Peyer's patch (tissue), 4 donors: ENCODE results near the gene SRPK2. TPM values are rescaled to one million over a fixed set of nuclear protein-coding genes. Genes with fewer than 3 reads are reported as not detected.

Source experiments
- DNase-seq, 3 donors: peaks; one replicate each; pipeline ENCODE4 v3.0.0-alpha.2; 2017 to 2019
- H3K27ac ChIP-seq, 4 donors: fragments of 200-600 bp; sonication (generic); one replicate each; pipeline ENCODE4 v1.5.1; 2016 to 2019
- H3K27me3 ChIP-seq, 2 donors: fragments of 200-600 bp; sonication (generic); one replicate each; pipeline ENCODE4 v1.5.1; 2019
- H3K36me3 ChIP-seq, 3 donors: fragments of 200-600 bp; sonication (generic); one replicate each; pipeline ENCODE4 v1.5.1; 2016 to 2019
- H3K4me1 ChIP-seq, 4 donors: fragments of 200-600 bp; sonication (generic); one replicate each; pipeline ENCODE4 v1.5.1; 2016 to 2019
- H3K4me3 ChIP-seq, 4 donors: fragments of 200-600 bp; sonication (generic); 1 replicate in 3 of 4; 2 replicates in 1 of 4; pipeline ENCODE4 v1.5.1; 2016 to 2019; ENCODE audit warnings: mild to moderate bottlenecking in 1 of 4
- H3K9me3 ChIP-seq, 4 donors: fragments of 200-600 bp; sonication (generic); one replicate each; pipeline ENCODE4 v1.5.1; 2016 to 2019; ENCODE audit warnings: mild to moderate bottlenecking in 1 of 4
- POLR2A ChIP-seq, 2 donors: fragments of 450-650 bp; IDR thresholded peaks; one replicate each; pipeline ENCODE4 v1.5.1; 2017; ENCODE audit warnings: antibody characterized with exemption in 2 of 2, mild to moderate bottlenecking in 2 of 2, moderate library complexity in 2 of 2
- total RNA-seq, 4 donors: library from RNA; depleted of rRNA; stranded (reverse); fragments of >200 nt; gene quantifications; one replicate each; pipeline ENCODE4 v1.1.0, GENCODE V29; 2016
- TF ChIP-seq, protein P1 (sequence below), 6 experiments: fragments of 450-650 bp in 4 of 6; fragments of 200-600 bp in 2 of 6; sonication (generic) in 1 of 6; IDR thresholded peaks; one replicate each; pipeline ENCODE4 v1.5.1; 2017 to 2019; ENCODE audit warnings: antibody characterized with exemption in 6 of 6, mild to moderate bottlenecking in 3 of 6, moderate library complexity in 1 of 6

The SRPK2 gene
- total RNA-seq, 4 donors from 2014 or later = 25.7 to 96.6 (median 33.6) TPM

- H3K36me3 ChIP-seq = peaks cover 0 to 26% (median 0%) of the 10 kb centered on the region in 3 donors
- H3K9me3 ChIP-seq = no peaks in the 10 kb centered on the region
- DNase-seq = no peak
Observed at GRCh38 chr7:105118612-105119600, 269.8 kb downstream of the SRPK2 start.

GRCh38 chr7:105112440-105113418 is 276.0 kb downstream of the SRPK2 start:
- Histone ChIP-seq H3K4me3 (no peak overlapping the region), H3K9me3 (no peaks in the 10 kb centered on the region), H3K4me1 (no peaks in the 10 kb centered on the region), H3K27me3 (no peaks in the 10 kb centered on the region), H3K36me3 (peaks cover 0 to 86% (median 0%) of the 10 kb centered on the region in 3 donors), H3K27ac (no peak overlapping the region)
- no peak for DNase-seq
- no peak for TF ChIP-seq POLR2A (IDR thresholded peaks at IDR 0.05)

More at GRCh38 chr7:105118612-105119600, 269.8 kb downstream of the SRPK2 start:
- no peak overlapping the region for H3K27ac ChIP-seq
- H3K27me3 ChIP-seq = no peaks in the 10 kb centered on the region
- no peaks in the 10 kb centered on the region for H3K4me1 ChIP-seq
- TF ChIP-seq POLR2A (IDR thresholded peaks at IDR 0.05) = no peak
- TF ChIP-seq, protein P1, sequence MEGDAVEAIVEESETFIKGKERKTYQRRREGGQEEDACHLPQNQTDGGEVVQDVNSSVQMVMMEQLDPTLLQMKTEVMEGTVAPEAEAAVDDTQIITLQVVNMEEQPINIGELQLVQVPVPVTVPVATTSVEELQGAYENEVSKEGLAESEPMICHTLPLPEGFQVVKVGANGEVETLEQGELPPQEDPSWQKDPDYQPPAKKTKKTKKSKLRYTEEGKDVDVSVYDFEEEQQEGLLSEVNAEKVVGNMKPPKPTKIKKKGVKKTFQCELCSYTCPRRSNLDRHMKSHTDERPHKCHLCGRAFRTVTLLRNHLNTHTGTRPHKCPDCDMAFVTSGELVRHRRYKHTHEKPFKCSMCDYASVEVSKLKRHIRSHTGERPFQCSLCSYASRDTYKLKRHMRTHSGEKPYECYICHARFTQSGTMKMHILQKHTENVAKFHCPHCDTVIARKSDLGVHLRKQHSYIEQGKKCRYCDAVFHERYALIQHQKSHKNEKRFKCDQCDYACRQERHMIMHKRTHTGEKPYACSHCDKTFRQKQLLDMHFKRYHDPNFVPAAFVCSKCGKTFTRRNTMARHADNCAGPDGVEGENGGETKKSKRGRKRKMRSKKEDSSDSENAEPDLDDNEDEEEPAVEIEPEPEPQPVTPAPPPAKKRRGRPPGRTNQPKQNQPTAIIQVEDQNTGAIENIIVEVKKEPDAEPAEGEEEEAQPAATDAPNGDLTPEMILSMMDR (IDR thresholded peaks at IDR 0.05) = no peak
- H3K4me3 ChIP-seq = no peak overlapping the region

DNA sequence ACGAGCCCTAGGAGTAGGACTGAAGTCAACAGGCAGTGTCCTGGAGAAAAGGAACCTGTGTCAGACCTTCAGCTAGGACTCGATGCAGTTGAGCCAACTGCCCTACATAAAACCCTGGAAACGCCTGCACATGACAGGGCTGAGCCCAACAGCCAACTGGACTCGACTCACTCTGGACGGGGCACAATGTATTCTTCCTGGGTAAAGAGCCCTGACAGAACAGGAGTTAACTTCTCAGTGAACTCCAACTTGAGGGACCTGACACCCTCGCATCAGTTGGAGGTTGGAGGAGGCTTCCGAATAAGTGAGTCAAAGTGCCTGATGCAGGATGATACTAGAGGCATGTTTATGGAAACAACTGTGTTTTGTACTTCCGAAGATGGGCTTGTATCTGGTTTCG is 281.3 kb downstream of the SRPK2 start:
- TF ChIP-seq POLR2A (IDR thresholded peaks at IDR 0.05) = no peak
- TF ChIP-seq, protein P1 (IDR thresholded peaks at IDR 0.05) = no peak
- Histone ChIP-seq H3K4me1 (no peaks in the 10 kb centered on the region), H3K27ac (no peak overlapping the region), H3K27me3 (no peaks in the 10 kb centered on the region), H3K4me3 (no peak overlapping the region), H3K9me3 (no peaks in the 10 kb centered on the region), H3K36me3 (peaks cover 0 to 98% (median 0%) of the 10 kb centered on the region in 3 donors)
- no peak for DNase-seq

DNA sequence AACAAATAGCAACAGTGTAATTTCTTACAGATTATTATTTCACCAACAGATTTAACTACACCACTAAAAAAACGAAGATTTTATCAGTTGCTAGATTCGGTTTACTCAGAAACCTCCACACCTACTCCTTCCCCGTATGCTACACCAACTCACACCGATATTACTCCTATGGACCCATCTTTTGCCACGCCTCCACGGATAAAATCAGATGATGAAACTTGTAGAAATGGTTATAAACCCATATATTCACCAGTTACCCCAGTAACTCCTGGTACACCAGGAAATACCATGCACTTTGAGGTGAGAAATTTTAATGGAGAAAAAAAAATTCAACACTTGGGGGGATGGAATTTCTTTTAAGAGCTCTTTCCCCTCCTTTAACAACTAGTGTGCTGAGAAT is 282.2 kb downstream of the SRPK2 start:
- H3K27ac ChIP-seq = no peak overlapping the region
- no peaks in the 10 kb centered on the region for H3K9me3 ChIP-seq
- no peaks in the 10 kb centered on the region for H3K27me3 ChIP-seq
- no peaks in the 10 kb centered on the region for H3K4me1 ChIP-seq
- no peak for DNase-seq
- peaks cover 0 to 89% (median 0%) of the 10 kb centered on the region in 3 donors for H3K36me3 ChIP-seq
- TF ChIP-seq, protein P1 (IDR thresholded peaks at IDR 0.05) = no peak
- H3K4me3 ChIP-seq = no peak overlapping the region

DNA sequence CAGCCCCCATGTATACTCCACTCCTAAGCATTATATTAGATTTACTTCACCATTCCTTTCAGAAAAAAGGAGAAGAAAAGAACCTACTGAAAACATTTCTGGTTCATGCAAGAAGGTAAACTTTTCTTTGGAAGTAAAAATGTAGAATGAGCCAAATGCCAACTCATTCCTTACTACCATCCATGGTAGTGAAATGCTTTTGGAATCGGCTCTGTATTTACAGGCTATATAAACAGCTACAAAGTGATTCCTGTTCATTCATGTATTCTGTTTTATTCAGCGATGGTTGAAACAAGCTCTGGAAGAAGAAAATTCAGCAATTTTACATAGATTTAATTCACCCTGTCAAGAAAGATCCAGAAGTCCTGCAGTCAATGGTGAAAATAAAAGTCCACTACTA is 283.1 kb downstream of the SRPK2 start:
- Histone ChIP-seq H3K4me3 (no peak overlapping the region), H3K27me3 (no peaks in the 10 kb centered on the region), H3K4me1 (no peaks in the 10 kb centered on the region), H3K27ac (no peak overlapping the region), H3K9me3 (no peaks in the 10 kb centered on the region), H3K36me3 (peaks cover 0 to 85% (median 0%) of the 10 kb centered on the region in 3 donors)
- TF ChIP-seq, protein P1 (IDR thresholded peaks at IDR 0.05) = no peak
- TF ChIP-seq POLR2A (IDR thresholded peaks at IDR 0.05) = no peak
- DNase-seq = no peak
